BLaER1 (cell line): ENCODE measurements around the gene RAVER2.
"Not testable (repeated sequence)": the region's sequence is repeated elsewhere in the genome, so short reads cannot be mapped to it uniquely, and the experiment has no call there.

ENCODE experiments used
- H3K27ac ChIP-seq: shearing (Covaris generic); formaldehyde crosslinking; 2 replicates; pipeline ENCODE4 v1.8.1; 2022
- H3K27me3 ChIP-seq: shearing (Covaris generic); formaldehyde crosslinking; 2 replicates; pipeline ENCODE4 v1.8.1; 2022
- H3K36me3 ChIP-seq: shearing (Covaris generic); formaldehyde crosslinking; 2 replicates; pipeline ENCODE4 v1.8.1; 2022
- H3K4me1 ChIP-seq: shearing (Covaris generic); formaldehyde crosslinking; 2 replicates; pipeline ENCODE4 v1.8.1; 2022
- H3K4me2 ChIP-seq: shearing (Covaris generic); formaldehyde crosslinking; 2 replicates; pipeline ENCODE4 v1.8.1; 2022
- H3K4me3 ChIP-seq: shearing (Covaris generic); formaldehyde crosslinking; 2 replicates; pipeline ENCODE4 v1.8.1; 2022
- H3K9ac ChIP-seq: shearing (Covaris generic); formaldehyde crosslinking; 2 replicates; pipeline ENCODE4 v1.8.1; 2022
- H3K9me3 ChIP-seq: shearing (Covaris generic); formaldehyde crosslinking; 2 replicates; pipeline ENCODE4 v1.8.1; 2022
- H4K20me1 ChIP-seq: shearing (Covaris generic); formaldehyde crosslinking; 2 replicates; pipeline ENCODE4 v1.8.1; 2022
- Cebpa-rat ChIP-seq: shearing (Covaris generic); IDR thresholded peaks from 2 replicates; pipeline ENCODE4 v1.8.1; 2022

RAVER2 gene

GRCh38 chr1:64721135-64721534 is 23.7 kb upstream of the RAVER2 start:
- no peak for TF ChIP-seq Cebpa-rat
- Histone ChIP-seq H3K9me3 (peaks cover 15% of the 10 kb centered on the region), H3K27me3 (no peaks in the 10 kb centered on the region), H3K4me2 (no peak overlapping the region), H3K36me3 (no peaks in the 10 kb centered on the region), H4K20me1 (no peaks in the 10 kb centered on the region), H3K4me1 (no peaks in the 10 kb centered on the region), H3K27ac (no peak overlapping the region), H3K9ac (no peak overlapping the region), H3K4me3 (no peak overlapping the region)

- Histone ChIP-seq H3K4me1 (no peaks in the 10 kb centered on the region), H3K27me3 (no peaks in the 10 kb centered on the region), H3K9ac (no peak overlapping the region), H3K27ac (no peak overlapping the region), H3K4me3 (no peak overlapping the region), H3K4me2 (no peak overlapping the region), H4K20me1 (no peaks in the 10 kb centered on the region), H3K36me3 (no peaks in the 10 kb centered on the region), H3K9me3 (peaks cover 15% of the 10 kb centered on the region)
- TF ChIP-seq Cebpa-rat = no peak
Measured at GRCh38 chr1:64721576-64722145, 23.2 kb upstream of the RAVER2 start.

GRCh38 chr1:64727861-64728260 is 17.0 kb upstream of the RAVER2 start:
- no peak overlapping the region for H3K9ac ChIP-seq
- 0 out of 2 replicates have a peak, but pooled peaks cover 3% of the 10 kb centered on the region for H3K4me1 ChIP-seq
- H3K27ac ChIP-seq = no peak overlapping the region
- no peak overlapping the region for H3K4me3 ChIP-seq
- H3K27me3 ChIP-seq = no peaks in the 10 kb centered on the region
- H3K4me2 ChIP-seq = no peak overlapping the region
- no peaks in the 10 kb centered on the region for H3K36me3 ChIP-seq
- TF ChIP-seq Cebpa-rat = no peak
- H4K20me1 ChIP-seq = no peaks in the 10 kb centered on the region
- no peaks in the 10 kb centered on the region for H3K9me3 ChIP-seq

GRCh38 chr1:64733581-64734286 is 11.1 kb upstream of the RAVER2 start:
- TF ChIP-seq Cebpa-rat = no peak

GRCh38 chr1:64734287-64734652 is 10.6 kb upstream of the RAVER2 start:
- Histone ChIP-seq H4K20me1 (no peaks in the 10 kb centered on the region), H3K9me3 (no peaks in the 10 kb centered on the region), H3K4me2 (no peak overlapping the region), H3K27ac (no peak overlapping the region), H3K36me3 (no peaks in the 10 kb centered on the region), H3K9ac (no peak overlapping the region), H3K27me3 (no peaks in the 10 kb centered on the region), H3K4me3 (no peak overlapping the region), H3K4me1 (0 out of 2 replicates have a peak, but pooled peaks cover 3% of the 10 kb centered on the region)
- no peak for TF ChIP-seq Cebpa-rat

More at GRCh38 chr1:64733581-64734286, 11.1 kb upstream of the RAVER2 start:
- no peaks in the 10 kb centered on the region for H4K20me1 ChIP-seq
- H3K4me2 ChIP-seq = no peak overlapping the region
- no peaks in the 10 kb centered on the region for H3K27me3 ChIP-seq
- no peak overlapping the region for H3K9ac ChIP-seq
- no peaks in the 10 kb centered on the region for H3K36me3 ChIP-seq
- H3K9me3 ChIP-seq = no peaks in the 10 kb centered on the region
- H3K4me3 ChIP-seq = no peak overlapping the region
- H3K27ac ChIP-seq = no peak overlapping the region
- 0 out of 2 replicates have a peak, but pooled peaks cover 3% of the 10 kb centered on the region for H3K4me1 ChIP-seq

- H3K4me1 ChIP-seq, H3K4me2 ChIP-seq, H3K9ac ChIP-seq, H3K4me3 ChIP-seq, H3K9me3 ChIP-seq, H3K27ac ChIP-seq, H4K20me1 ChIP-seq, H3K36me3 ChIP-seq, H3K27me3 ChIP-seq: not testable (repeated sequence)
Measured at GRCh38 chr1:64740687-64741086, 4.2 kb upstream of the RAVER2 start.

GRCh38 chr1:64743954-64744491 is 852 bp upstream of the RAVER2 start:
- no peaks in the 10 kb centered on the region for H3K36me3 ChIP-seq
- H3K9ac ChIP-seq = peak overlapping the region; percentile 87
- H3K27me3 ChIP-seq = no peaks in the 10 kb centered on the region
- TF ChIP-seq Cebpa-rat = no peak
- peak overlapping the region; percentile 79; the same call in 1 of the 2 replicates for H3K27ac ChIP-seq
- H3K4me2 ChIP-seq = peak overlapping the region; percentile 80
- peaks cover 5% of the 10 kb centered on the region; the same call in 1 of the 2 replicates for H4K20me1 ChIP-seq
- H3K4me3 ChIP-seq = peak overlapping the region; percentile 94
- H3K9me3 ChIP-seq = no peaks in the 10 kb centered on the region
- peaks cover 30% of the 10 kb centered on the region for H3K4me1 ChIP-seq

- Histone ChIP-seq H3K4me2 (peak overlapping the region; percentile 80), H3K27me3 (no peaks in the 10 kb centered on the region), H3K4me3 (peak overlapping the region; percentile 94), H3K9me3 (no peaks in the 10 kb centered on the region), H3K36me3 (no peaks in the 10 kb centered on the region), H3K27ac (peak overlapping the region; percentile 79), H3K4me1 (peaks cover 30% of the 10 kb centered on the region), H4K20me1 (peaks cover 6% of the 10 kb centered on the region; the same call in 1 of the 2 replicates), H3K9ac (peak overlapping the region; percentile 87)
- no peak for TF ChIP-seq Cebpa-rat
Measured at GRCh38 chr1:64745181-64745985, 508 bp downstream of the RAVER2 start.

- Histone ChIP-seq H3K9me3 (no peaks in the 10 kb centered on the region), H3K27ac (peak overlapping the region; percentile 79)
Measured at GRCh38 chr1:64745986-64746940, 1.4 kb downstream of the RAVER2 start.

More at GRCh38 chr1:64745986-64746940, 1.4 kb downstream of the RAVER2 start:
- H3K4me3 ChIP-seq = peak overlapping the region; percentile 94
- H3K4me2 ChIP-seq = peak overlapping the region; percentile 80
- TF ChIP-seq Cebpa-rat = no peak
- H3K9ac ChIP-seq = peak overlapping the region; percentile 87
- peaks cover 30% of the 10 kb centered on the region for H3K4me1 ChIP-seq
- no peaks in the 10 kb centered on the region for H3K27me3 ChIP-seq
- no peaks in the 10 kb centered on the region for H3K36me3 ChIP-seq
- peaks cover 6% of the 10 kb centered on the region; the same call in 1 of the 2 replicates for H4K20me1 ChIP-seq
